DOHH2 (cell line): ENCODE measurements around the gene RPN1.

Experiments used
- CTCF ChIP-seq: fragments of 200-600 bp; sonication (generic); IDR thresholded peaks from one replicate; pipeline ENCODE4 v1.5.1; 2014; ENCODE audit warnings: antibody characterized with exemption, mild to moderate bottlenecking, low read depth, low read length; ENCODE audit not compliant: poor library complexity, severe bottlenecking
- EZH2phosphoT487 ChIP-seq: fragments of 200-600 bp; sonication (generic); IDR thresholded peaks from 2 replicates; pipeline ENCODE4 v1.6.1; 2017; ENCODE audit warnings: borderline replicate concordance, mild to moderate bottlenecking, antibody characterized with exemption, low read length, moderate library complexity, mixed read lengths

GRCh38 chr3:128689060-128689459 is 38.4 kb upstream of the RPN1 start:
- TF ChIP-seq CTCF (no peak), EZH2phosphoT487 (no peak)
